Ascending aorta (tissue), 2 donors: ENCODE measurements around the gene NKX2-4. TPM values are rescaled to one million over a fixed set of nuclear protein-coding genes. Genes with fewer than 3 reads are reported as not detected.
"Not testable (repeated sequence)": the region's sequence is repeated elsewhere in the genome, so short reads cannot be mapped to it uniquely, and the experiment has no call there.

Experiments
- DNase-seq, 2 donors: peaks; one replicate each; pipeline ENCODE4 v3.0.0-alpha.2; 2019; ENCODE audit warnings: low spot score in 2 of 2
- H3K27ac ChIP-seq, 2 donors: fragments of 200-600 bp; sonication (generic); one replicate each; pipeline ENCODE4 v1.5.1; 2016 to 2017; ENCODE audit warnings: mild to moderate bottlenecking in 1 of 2
- H3K27me3 ChIP-seq: fragments of 200-600 bp; sonication (generic); one replicate; pipeline ENCODE4 v1.5.1; 2017
- H3K36me3 ChIP-seq, 2 donors: fragments of 200-600 bp; sonication (generic); one replicate each; pipeline ENCODE4 v1.5.1; 2016
- H3K4me1 ChIP-seq, 2 donors: fragments of 200-600 bp; sonication (generic); one replicate each; pipeline ENCODE4 v1.5.1; 2016 to 2017; ENCODE audit warnings: mild to moderate bottlenecking in 1 of 2
- H3K4me3 ChIP-seq, 2 donors: fragments of 200-600 bp; sonication (generic); one replicate each; pipeline ENCODE4 v1.5.1; 2016 to 2017; ENCODE audit warnings: mild to moderate bottlenecking in 1 of 2
- H3K9me3 ChIP-seq, 2 donors: fragments of 200-600 bp; sonication (generic); one replicate each; pipeline ENCODE4 v1.5.1; 2016
- CTCF ChIP-seq, 3 experiments: fragments of 200-600 bp in 2 of 3; fragments of 450-650 bp in 1 of 3; sonication (generic) in 2 of 3; IDR thresholded peaks; one replicate each; pipeline ENCODE4 v1.5.1; 2016 to 2019; ENCODE audit warnings: antibody characterized with exemption in 3 of 3, mild to moderate bottlenecking in 1 of 3, moderate library complexity in 1 of 3
- intact Hi-C: fragments of 100-400 bp; cut with DNase I; formaldehyde crosslinking; loops from one replicate; pipeline ENCODE4 v1.15.1; 2023
- total RNA-seq: library from RNA; depleted of rRNA; stranded (reverse); fragments of >200 nt; gene quantifications from one replicate; pipeline ENCODE4 v1.1.0, GENCODE V29; 2016

NKX2-4 gene
- total RNA-seq, 1 donor from 2014 or later, result not detected

GRCh38 chr20:21376626-21377025, 20.7 kb downstream of the NKX2-4 start:
- no peak overlapping the region for H3K4me3 ChIP-seq
- no peak for DNase-seq
- H3K27me3 ChIP-seq, result no peaks in the 10 kb centered on the region
- no peaks in the 10 kb centered on the region for H3K9me3 ChIP-seq
- no peak for TF ChIP-seq CTCF (IDR thresholded peaks at IDR 0.05)
- intact Hi-C loops, result no loop called here
- no peaks in the 10 kb centered on the region for H3K4me1 ChIP-seq
- no peak overlapping the region for H3K27ac ChIP-seq
- peaks cover 3 to 19% of the 10 kb centered on the region in 2 donors for H3K36me3 ChIP-seq

- no peak for TF ChIP-seq CTCF (IDR thresholded peaks at IDR 0.05)
- peaks cover 3 to 19% of the 10 kb centered on the region in 2 donors for H3K36me3 ChIP-seq
- intact Hi-C loops, result no loop called here
Measured at GRCh38 chr20:21373436-21373835, 23.9 kb downstream of the NKX2-4 start.

GRCh38 chr20:21372016-21372415, 25.3 kb downstream of the NKX2-4 start:
- intact Hi-C loops, result no loop called here
- Histone ChIP-seq H3K4me3 (no peak overlapping the region), H3K27ac (no peak overlapping the region), H3K27me3 (no peaks in the 10 kb centered on the region), H3K36me3 (peaks cover 3 to 27% of the 10 kb centered on the region in 2 donors), H3K4me1 (no peaks in the 10 kb centered on the region), H3K9me3 (no peaks in the 10 kb centered on the region)
- no peak for DNase-seq
- no peak for TF ChIP-seq CTCF (IDR thresholded peaks at IDR 0.05)

More at GRCh38 chr20:21373436-21373835, 23.9 kb downstream of the NKX2-4 start:
- no peak overlapping the region for H3K4me3 ChIP-seq
- no peaks in the 10 kb centered on the region for H3K4me1 ChIP-seq
- no peaks in the 10 kb centered on the region for H3K9me3 ChIP-seq
- DNase-seq, result no peak
- no peak overlapping the region for H3K27ac ChIP-seq
- H3K27me3 ChIP-seq, result no peaks in the 10 kb centered on the region

- no peak for DNase-seq
- intact Hi-C loops, result no loop called here
- H3K9me3 ChIP-seq, result no peaks in the 10 kb centered on the region
- no peaks in the 10 kb centered on the region for H3K27me3 ChIP-seq
- peaks cover 9 to 34% of the 10 kb centered on the region in 2 donors for H3K36me3 ChIP-seq
- no peaks in the 10 kb centered on the region for H3K4me1 ChIP-seq
- H3K27ac ChIP-seq, result no peak overlapping the region
- TF ChIP-seq CTCF (IDR thresholded peaks at IDR 0.05), result no peak
- no peak overlapping the region for H3K4me3 ChIP-seq
Measured at GRCh38 chr20:21371193-21371592, 26.1 kb downstream of the NKX2-4 start.

- peaks cover 10 to 47% of the 10 kb centered on the region in 2 donors for H3K36me3 ChIP-seq
- no peaks in the 10 kb centered on the region for H3K27me3 ChIP-seq
- H3K4me1 ChIP-seq, result no peaks in the 10 kb centered on the region
- no peak overlapping the region for H3K4me3 ChIP-seq
- no peaks in the 10 kb centered on the region for H3K9me3 ChIP-seq
- no peak for TF ChIP-seq CTCF (IDR thresholded peaks at IDR 0.05)
- no peak overlapping the region for H3K27ac ChIP-seq
- DNase-seq, result no peak
- intact Hi-C loops, result no loop called here
Measured at GRCh38 chr20:21368791-21369190, 28.5 kb downstream of the NKX2-4 start.

GRCh38 chr20:21366273-21366672, 31.1 kb downstream of the NKX2-4 start:
- H3K4me1 ChIP-seq, H3K9me3 ChIP-seq, intact Hi-C loops, DNase-seq, H3K4me3 ChIP-seq, H3K27ac ChIP-seq, H3K27me3 ChIP-seq: not testable (repeated sequence)
- peaks cover 18 to 69% of the 10 kb centered on the region in 2 donors for H3K36me3 ChIP-seq
